HepG2 (cell line): Measurements from ENCODE around the gene NIN. TPM values are rescaled to one million over a fixed set of nuclear protein-coding genes. Genes with fewer than 3 reads are reported as not detected.

Source experiments
- ATAC-seq: fragments of 200-7000 bp; cut with Tn5 transposase; 3 replicates; pipeline ENCODE4 v1.9.1; 2020; ENCODE audit warnings: mild to moderate bottlenecking, moderate library complexity
- BruUV-seq: library from RNA; stranded (reverse); fragments of 400-500 nt; replicated peaks from 2 replicates; lab custom pipeline; 2021; lab: Mats Ljungman, UMichigan
- CTCF ChIA-PET: fragments of 300-600 bp; formaldehyde crosslinking; extraction: SDS; loops from one replicate; lab custom pipeline; 2021; ENCODE audit warnings: low total read pairs, inconsistent platforms, low intra/inter-chr PET ratio; lab: Yijun Ruan, JAX
- POLR2A ChIA-PET: fragments of 350-600 bp; sonication (Branson Sonifier 250); formaldehyde crosslinking; loops from one replicate; lab custom pipeline; 2020; ENCODE audit warnings: antibody characterized with exemption, inconsistent platforms; lab: Yijun Ruan, JAX
- DNase-seq: peaks from one replicate; pipeline ENCODE4 v3.0.0-alpha.2; 2015; ENCODE audit warnings: low spot score
- FAIRE-seq: peaks from 3 replicates; lab custom pipeline; 2011; peaks lifted over from hg19 to GRCh38; lab: Jason Lieb, UNC
- H2AFZ ChIP-seq: one replicate; pipeline ENCODE4 v1.6.1; 2011; ENCODE audit warnings: low read length, inconsistent platforms
- H3K27ac ChIP-seq: fragments of 300-600 bp; 3 replicates; pipeline ENCODE4 v1.8.0; 2011; ENCODE audit warnings: mixed run types, mild to moderate bottlenecking, mixed read lengths, low read length, inconsistent platforms; ENCODE audit not compliant: insufficient read depth; ENCODE audit errors: extremely low read length
- H3K27me3 ChIP-seq, 2 experiments: fragments of 200-600 bp in 1 of 2; 2 replicates in 1 of 2; 3 replicates in 1 of 2; pipeline versions ENCODE4 v1.6.0 to v1.8.0; 2011; ENCODE audit warnings: low read length in 2 of 2, mild to moderate bottlenecking in 2 of 2, moderate library complexity in 2 of 2, inconsistent platforms in 1 of 2; ENCODE audit not compliant: insufficient read depth in 2 of 2, control insufficient read depth in 1 of 2
- H3K36me3 ChIP-seq, 2 experiments: fragments of 200-600 bp in 1 of 2; replicated peaks in 1 of 2; 2 replicates in 1 of 2; 3 replicates in 1 of 2; pipeline versions ENCODE4 v1.5.1 to v1.8.0; 2011; ENCODE audit warnings: low read length in 2 of 2, inconsistent platforms in 1 of 2; ENCODE audit not compliant: insufficient read depth in 2 of 2, control insufficient read depth in 1 of 2
- H3K4me1 ChIP-seq: 2 replicates; pipeline ENCODE4 v1.5.1; 2012; ENCODE audit warnings: low read length, inconsistent platforms; ENCODE audit not compliant: insufficient read depth
- H3K4me2 ChIP-seq: 2 replicates; pipeline ENCODE4 v1.6.0; 2011; ENCODE audit warnings: low read depth, low read length, inconsistent platforms
- H3K4me3 ChIP-seq, 3 experiments: fragments of 200-600 bp in 1 of 3; sonication (generic), shearing (Covaris generic) in 1 of 3; replicated peaks in 1 of 3; 2 replicates each; pipeline ENCODE4 v1.5.1; 2011 to 2016; ENCODE audit warnings: low read length in 3 of 3, inconsistent platforms in 2 of 3, low read depth in 2 of 3, mild to moderate bottlenecking in 2 of 3, control low read depth in 1 of 3, mixed read lengths in 1 of 3; ENCODE audit not compliant: insufficient read depth in 1 of 3
- H3K79me2 ChIP-seq: one replicate; pipeline ENCODE4 v1.6.1; 2011; ENCODE audit warnings: low read length, inconsistent platforms; ENCODE audit not compliant: insufficient read depth
- H3K9ac ChIP-seq: 2 replicates; pipeline ENCODE4 v1.6.0; 2011; ENCODE audit warnings: mild to moderate bottlenecking, low read depth, low read length, inconsistent platforms; ENCODE audit not compliant: insufficient read depth
- H3K9me3 ChIP-seq: 2 replicates; pipeline ENCODE4 v1.5.1; 2012; ENCODE audit warnings: mild to moderate bottlenecking, low read length
- H4K20me1 ChIP-seq: 2 replicates; pipeline ENCODE4 v1.6.0; 2011; ENCODE audit warnings: inconsistent platforms, mild to moderate bottlenecking, low read length, moderate library complexity; ENCODE audit not compliant: insufficient read depth
- CEBPZ ChIP-seq: IDR thresholded peaks from 2 replicates; pipeline ENCODE4 v1.6.1; 2012; ENCODE audit warnings: low read length, improper control_type of control experiment
- CHD4 ChIP-seq: fragments of 200-600 bp; sonication (generic); IDR thresholded peaks from 2 replicates; pipeline ENCODE4 v1.7.0; 2017; ENCODE audit warnings: mild to moderate bottlenecking, low read length, borderline replicate concordance
- CREB1 ChIP-seq, 2 experiments: fragments of 450-650 bp in 1 of 2; IDR thresholded peaks; 2 replicates each; pipeline ENCODE4 v1.6.1; 2016 to 2017; ENCODE audit warnings: control low read depth in 1 of 2, mild to moderate bottlenecking in 1 of 2, missing compliant biosample characterization in 1 of 2, missing genetic modification characterization in 1 of 2
- EP300 ChIP-seq, 3 experiments: sonication (generic) in 1 of 3; formaldehyde crosslinking in 1 of 3; IDR thresholded peaks; 2 replicates each; pipeline versions ENCODE4 v1.5.1 to v1.6.1; 2011 to 2020; ENCODE audit warnings: low read depth in 2 of 3, low read length in 2 of 3, borderline replicate concordance in 1 of 3, improper control_type of control experiment in 1 of 3, mild to moderate bottlenecking in 1 of 3, missing genetic modification reagents in 1 of 3, moderate library complexity in 1 of 3
- HDAC1 ChIP-seq: sonication (generic); formaldehyde crosslinking; IDR thresholded peaks from 2 replicates; pipeline ENCODE4 v1.5.1; 2020; ENCODE audit warnings: mild to moderate bottlenecking, missing genetic modification reagents
- MTF1 ChIP-seq: sonication (generic); formaldehyde crosslinking; IDR thresholded peaks from 2 replicates; pipeline ENCODE4 v1.5.0; 2020; ENCODE audit warnings: missing genetic modification reagents
- PAF1 ChIP-seq: IDR thresholded peaks from 2 replicates; pipeline ENCODE4 v1.6.1; 2016; ENCODE audit warnings: missing genetic modification reagents, missing compliant biosample characterization
- PAXIP1 ChIP-seq: sonication (generic); formaldehyde crosslinking; conservative IDR thresholded peaks from 2 replicates; pipeline ENCODE4 v1.4.0; 2020; ENCODE audit warnings: mild to moderate bottlenecking, missing genetic modification reagents, moderate library complexity
- POLR2AphosphoS2 ChIP-seq: IDR thresholded peaks from 2 replicates; pipeline ENCODE4 v1.6.1; 2011; ENCODE audit warnings: low read depth, low read length, improper control_type of control experiment
- SMARCE1 ChIP-seq: fragments of 450-650 bp; IDR thresholded peaks from 2 replicates; pipeline ENCODE4 v1.6.1; 2017; ENCODE audit warnings: borderline replicate concordance
- SNAI1 ChIP-seq: sonication (generic); formaldehyde crosslinking; IDR thresholded peaks from 2 replicates; pipeline ENCODE4 v1.5.0; 2020; ENCODE audit warnings: mild to moderate bottlenecking, missing genetic modification reagents, borderline replicate concordance
- SOX6 ChIP-seq, 2 experiments: fragments of 450-650 bp in 1 of 2; sonication (generic) in 1 of 2; formaldehyde crosslinking in 1 of 2; IDR thresholded peaks; 2 replicates each; pipeline versions ENCODE4 v1.4.0 to v1.6.1; 2017 to 2020; ENCODE audit warnings: antibody characterized with exemption in 1 of 2, mild to moderate bottlenecking in 1 of 2, missing genetic modification reagents in 1 of 2
- SP1 ChIP-seq, 2 experiments: fragments of 450-650 bp in 1 of 2; sonication (generic) in 1 of 2; formaldehyde crosslinking in 1 of 2; IDR thresholded peaks; 2 replicates each; pipeline versions ENCODE4 v1.4.0 to v1.6.1; 2016 to 2020; ENCODE audit warnings: missing genetic modification reagents in 1 of 2
- ZBTB21 ChIP-seq: sonication (generic); formaldehyde crosslinking; IDR thresholded peaks from 2 replicates; pipeline ENCODE4 v1.4.0; 2020; ENCODE audit warnings: missing genetic modification reagents
- ZNF343 ChIP-seq: sonication (generic); formaldehyde crosslinking; IDR thresholded peaks from 2 replicates; pipeline ENCODE4 v1.4.0; 2020; ENCODE audit warnings: mild to moderate bottlenecking, missing genetic modification reagents
- ZNF724P ChIP-seq: sonication (generic); formaldehyde crosslinking; IDR thresholded peaks from 2 replicates; pipeline ENCODE4 v1.8.0; 2022; ENCODE audit warnings: missing genetic modification reagents, borderline replicate concordance
- ZNF777 ChIP-seq: sonication (generic); formaldehyde crosslinking; IDR thresholded peaks from 2 replicates; pipeline ENCODE4 v1.4.0; 2020; ENCODE audit warnings: missing genetic modification reagents
- ZNF790 ChIP-seq: sonication (generic); formaldehyde crosslinking; IDR thresholded peaks from 2 replicates; pipeline ENCODE4 v1.8.0; 2022; ENCODE audit warnings: missing genetic modification reagents, mild to moderate bottlenecking, borderline replicate concordance
- WGBS: methylation state at CpG from one replicate; pipeline ENCODE4 v1.1.6; 2017; ENCODE audit warnings: low lambda C conversion rate; 5-methylcytosine and 5-hydroxymethylcytosine counted together
- in situ Hi-C: cut with HindIII; loops from 2 replicates; pipeline ENCODE4 v1.10.0; 2017; ENCODE audit warnings: low pct_unique_long_range_greater_than_20kb; ENCODE audit not compliant: extremely low pct_ligation_motif_present
- intact Hi-C: fragments of 100-400 bp; cut with micrococcal nuclease; formaldehyde crosslinking; loops from one replicate; pipeline ENCODE4 v1.10.0; 2022; ENCODE audit not compliant: unreplicated experiment
- polyA plus RNA-seq, 8 experiments: library from polyadenylated mRNA; depleted of rRNA in 3 of 8; stranded (reverse) in 7 of 8; unstranded in 1 of 8; fragments of >200 nt; fragmentation: Illumina TruSeq in 4 of 8; extraction: Trizol in 4 of 8; gene quantifications; 2 replicates each; pipeline versions ENCODE4 v1.2.1 to v1.2.3, GENCODE V29; 2011 to 2016; ENCODE audit warnings: low read depth in 4 of 8, missing spikeins in 1 of 8, mixed read lengths in 1 of 8; ENCODE audit not compliant: insufficient read depth in 1 of 8
- total RNA-seq, 5 experiments: library from RNA; depleted of rRNA; stranded (reverse); fragments of >200 nt; fragmentation: Illumina TruSeq; extraction: Trizol; gene quantifications; 2 replicates each; pipeline ENCODE4 v1.2.3, GENCODE V29; 2016; ENCODE audit warnings: low read depth in 1 of 5

NIN gene
- total and polyA plus RNA-seq, 2 of the 13 experiments (the other 11 are each of a cell fraction or from before 2014, with no cell fraction given), result 2.8 to 9.7 TPM

- intact Hi-C loops (no loop called here), in situ Hi-C loops (no loop called here)
- H3K4me2 ChIP-seq, result no peak overlapping the region
- no peak overlapping the region for H3K27ac ChIP-seq
- peaks cover 6 to 9% of the 10 kb centered on the region in 2 experiments; a peak in 4 of 5 replicates for H3K36me3 ChIP-seq
- FAIRE-seq (no peak), ATAC-seq (no peak), DNase-seq (no peak)
- no peaks in the 10 kb centered on the region for H4K20me1 ChIP-seq
- no peaks in the 10 kb centered on the region for H3K79me2 ChIP-seq
- H3K4me3 ChIP-seq, result no peak overlapping the region
- WGBS, result 75% methylated on average over 5 of the region's 5 CpGs
- ChIA-PET CTCF (no interaction called here), POLR2A (no interaction called here)
- H3K4me1 ChIP-seq, result no peaks in the 10 kb centered on the region
- H3K27me3 ChIP-seq, result no peaks in the 10 kb centered on the region
- H3K9ac ChIP-seq, result no peak overlapping the region
- TF ChIP-seq SNAI1 (CRISPR knock-in tag), result no peak
- no peak for TF ChIP-seq EP300 (IDR thresholded peaks at IDR 0.05; ENCODE audit: low read depth in 2 of 2, low read length in 2 of 2)
- TF ChIP-seq EP300 (CRISPR knock-in tag; IDR thresholded peaks at IDR 0.05; ENCODE audit: borderline replicate concordance), result no peak
- TF ChIP-seq SOX6 (IDR thresholded peaks at IDR 0.05), result no peak
- TF ChIP-seq SOX6 (CRISPR knock-in tag; IDR thresholded peaks at IDR 0.05), result no peak
- no peak for TF ChIP-seq ZNF790 (CRISPR knock-in tag)
- TF ChIP-seq ZNF724P (CRISPR knock-in tag), result no peak
- no peak for TF ChIP-seq HDAC1 (CRISPR knock-in tag)
- no peak for TF ChIP-seq ZNF777 (CRISPR knock-in tag)
- no peak for TF ChIP-seq CREB1 (IDR thresholded peaks at IDR 0.05)
- TF ChIP-seq CREB1 (CRISPR knock-in tag; IDR thresholded peaks at IDR 0.05), result no peak
- TF ChIP-seq POLR2AphosphoS2, result no peak
- no peak for TF ChIP-seq CEBPZ
- TF ChIP-seq PAXIP1 (CRISPR knock-in tag), result no peak
- no peak for TF ChIP-seq SMARCE1
- TF ChIP-seq CHD4, result no peak
- no peak for TF ChIP-seq SP1 (IDR thresholded peaks at IDR 0.05)
- TF ChIP-seq SP1 (CRISPR knock-in tag; IDR thresholded peaks at IDR 0.05), result no peak
- no peak for TF ChIP-seq ZBTB21 (CRISPR knock-in tag)
- TF ChIP-seq ZNF343 (CRISPR knock-in tag), result no peak
- TF ChIP-seq PAF1 (CRISPR knock-in tag), result no peak
- no peak for TF ChIP-seq MTF1
- no TSS peak for BruUV-seq
- no peaks in the 10 kb centered on the region for H3K9me3 ChIP-seq
- H2AFZ ChIP-seq, result no peak overlapping the region
Measured at GRCh38 chr14:50725761-50726160, 105.2 kb downstream of the NIN start.
